SH-SY5Y (cell line): ENCODE results near the gene RRAS2.
A peak's percentile ranks its signal among the peaks of the same experiment; 100 is the strongest.

Experiments
- GATA2 ChIP-seq: IDR thresholded peaks from 2 replicates; pipeline ENCODE4 v1.6.1; 2011; ENCODE audit warnings: mild to moderate bottlenecking, low read depth, low read length
- GATA3 ChIP-seq: IDR thresholded peaks from 2 replicates; pipeline ENCODE4 v1.6.1; 2011; ENCODE audit warnings: low read depth, mild to moderate bottlenecking, low read length, moderate library complexity

RRAS2 gene

GRCh38 chr11:14378171-14378570 lies 19.2 kb upstream of the RRAS2 start:
- TF ChIP-seq GATA3 (no peak), GATA2 (no peak)

DNA sequence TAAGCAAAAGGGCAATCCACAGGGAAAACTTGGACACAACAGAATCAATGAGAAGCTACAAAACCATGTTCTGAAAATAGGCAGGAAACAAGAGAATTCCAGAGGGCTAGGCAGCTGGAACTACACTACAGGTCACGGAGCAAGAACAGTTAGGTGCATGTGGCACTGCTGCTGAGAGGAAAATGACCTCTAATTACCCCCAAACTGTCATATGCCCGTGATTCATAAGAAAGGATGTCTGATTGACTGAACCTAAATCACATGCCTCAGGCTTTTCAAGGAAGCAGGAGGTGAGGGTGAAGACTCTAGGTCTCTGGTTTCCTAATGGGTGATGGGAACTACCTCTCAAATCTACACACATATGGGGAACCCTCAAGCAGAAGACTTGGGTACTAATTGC lies 17.9 kb upstream of the RRAS2 start:
- TF ChIP-seq GATA3 (no peak), GATA2 (no peak)

GRCh38 chr11:14374922-14375830 lies 16.2 kb upstream of the RRAS2 start:
- no peak for TF ChIP-seq GATA2

- no peak for TF ChIP-seq GATA3
- TF ChIP-seq GATA2, result no peak
Measured at GRCh38 chr11:14373941-14374646, 15.1 kb upstream of the RRAS2 start.

DNA sequence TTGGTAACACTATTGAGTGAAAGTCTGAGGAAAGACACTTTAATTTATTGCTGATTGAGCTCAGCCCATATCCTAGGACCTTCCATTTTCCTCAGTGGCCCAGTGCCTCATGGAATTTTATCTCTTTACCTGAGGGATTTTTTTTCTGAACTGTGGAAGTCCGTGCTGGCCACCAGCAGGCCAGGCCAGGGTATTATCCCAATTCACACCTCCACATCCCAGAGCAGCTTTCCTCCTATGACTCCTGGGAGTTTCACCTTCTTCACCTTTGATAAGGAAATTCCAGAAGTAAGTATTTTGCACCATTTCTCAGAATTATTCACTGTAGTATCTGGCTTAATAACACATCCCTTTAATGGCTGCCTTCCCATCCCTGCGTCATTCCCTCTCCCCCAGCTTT lies 13.0 kb upstream of the RRAS2 start:
- no peak for TF ChIP-seq GATA3
- TF ChIP-seq GATA2, result no peak

DNA sequence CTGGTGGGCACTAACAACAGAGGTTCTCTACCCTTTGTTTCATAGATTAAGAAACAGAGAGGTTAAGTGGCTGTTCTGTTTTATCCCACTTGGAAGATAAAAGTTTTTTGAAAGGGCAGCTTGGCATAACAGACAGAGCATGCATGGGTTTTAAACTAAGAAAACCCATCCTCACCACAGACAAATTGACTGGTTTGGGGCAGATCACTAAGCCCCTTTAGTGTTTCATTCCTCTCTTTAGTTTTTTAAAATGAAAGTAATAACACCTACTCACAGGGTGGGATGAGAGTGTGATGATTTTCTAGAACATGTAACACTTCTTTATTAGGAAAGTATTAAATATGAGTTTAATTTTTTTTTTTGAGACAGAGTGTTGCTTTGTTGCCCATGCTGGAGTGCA lies 12.3 kb upstream of the RRAS2 start:
- TF ChIP-seq GATA3 (no peak), GATA2 (no peak)

DNA sequence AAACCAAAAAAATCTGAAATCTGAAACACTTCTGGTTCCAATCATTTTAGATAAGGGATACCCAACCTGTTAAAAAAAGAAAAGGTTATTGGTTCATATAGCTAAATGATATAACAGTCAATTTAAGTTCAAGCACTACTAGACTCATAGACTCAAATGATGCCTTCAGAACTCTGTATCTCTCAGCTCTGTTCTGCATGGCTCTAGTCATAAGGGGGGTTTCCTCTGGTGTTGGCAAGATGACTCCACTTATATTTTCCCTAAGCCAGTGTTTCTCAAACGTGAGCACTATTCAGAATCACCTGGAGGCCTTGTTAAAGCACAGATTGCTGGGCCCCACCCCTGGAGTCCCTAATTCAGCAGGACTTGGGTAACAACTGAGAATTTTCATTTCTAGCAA lies 11.5 kb upstream of the RRAS2 start:
- TF ChIP-seq GATA2 (no peak), GATA3 (no peak)

DNA sequence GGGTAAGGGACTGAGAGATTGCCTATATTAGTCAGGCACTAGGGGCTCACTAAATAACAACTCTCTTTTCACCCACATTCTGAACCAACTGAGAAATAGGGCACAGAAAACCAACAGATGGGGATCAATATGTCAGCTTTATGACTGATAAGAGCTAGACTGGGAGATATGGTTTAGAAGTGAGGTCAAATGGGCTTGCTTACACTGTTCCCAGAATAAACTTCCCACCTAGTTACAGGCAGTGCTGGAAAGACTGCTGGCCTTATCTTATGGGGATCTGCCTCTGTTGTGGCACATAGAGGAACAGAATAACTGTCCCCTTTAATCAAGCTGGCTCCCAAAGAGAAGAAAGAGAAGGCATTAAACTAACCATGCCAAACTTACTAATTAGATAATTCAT lies 10.6 kb upstream of the RRAS2 start:
- TF ChIP-seq GATA2 (peak; percentile 49; the same call in 1 of the 2 replicates), GATA3 (peak; percentile 68)

- no peak for TF ChIP-seq GATA3
- TF ChIP-seq GATA2, result no peak
Measured at GRCh38 chr11:14366936-14367335, 8.0 kb upstream of the RRAS2 start.

- no peak for TF ChIP-seq GATA3
- TF ChIP-seq GATA2, result no peak
Measured at GRCh38 chr11:14364322-14364721, 5.3 kb upstream of the RRAS2 start.

GRCh38 chr11:14362611-14363010 lies 3.6 kb upstream of the RRAS2 start:
- TF ChIP-seq GATA2 (no peak), GATA3 (no peak)

DNA sequence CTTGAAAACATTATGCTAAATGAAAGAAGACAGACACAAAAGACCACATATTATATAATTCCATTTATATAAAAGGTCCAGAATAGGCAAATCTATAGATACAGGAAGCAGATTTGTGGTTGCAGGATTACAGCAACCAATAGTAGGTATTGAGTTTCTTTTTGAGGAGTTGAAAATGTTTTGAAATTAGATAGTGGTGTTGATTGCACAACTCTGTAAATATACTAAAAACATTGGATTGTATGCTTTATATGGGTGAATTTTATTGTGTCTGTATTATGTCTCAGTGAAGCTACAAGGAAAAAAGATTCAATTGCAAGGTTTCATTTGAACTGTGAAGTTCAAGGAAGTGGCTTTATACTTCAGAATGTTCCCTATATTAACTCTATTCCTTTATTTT lies 3.0 kb upstream of the RRAS2 start:
- TF ChIP-seq GATA3, result no peak
- no peak for TF ChIP-seq GATA2

GRCh38 chr11:14360976-14361375 lies 2.0 kb upstream of the RRAS2 start:
- no peak for TF ChIP-seq GATA2

GRCh38 chr11:14359501-14360031 lies 583 bp upstream of the RRAS2 start:
- TF ChIP-seq GATA3 (no peak), GATA2 (no peak)
